HG02884 (cell line): Measurements from ENCODE around the gene CCND1.
"Not testable (repeated sequence)": the region's sequence is repeated elsewhere in the genome, so short reads cannot be mapped to it uniquely, and the experiment has no call there.

Experiments used
- ATAC-seq: cut with Tn5 transposase; IDR thresholded peaks from one replicate; pipeline ENCODE4 v1.9.1; 2021; ENCODE audit warnings: mild to moderate bottlenecking, moderate library complexity; ENCODE audit not compliant: unreplicated experiment

CCND1 gene

DNA sequence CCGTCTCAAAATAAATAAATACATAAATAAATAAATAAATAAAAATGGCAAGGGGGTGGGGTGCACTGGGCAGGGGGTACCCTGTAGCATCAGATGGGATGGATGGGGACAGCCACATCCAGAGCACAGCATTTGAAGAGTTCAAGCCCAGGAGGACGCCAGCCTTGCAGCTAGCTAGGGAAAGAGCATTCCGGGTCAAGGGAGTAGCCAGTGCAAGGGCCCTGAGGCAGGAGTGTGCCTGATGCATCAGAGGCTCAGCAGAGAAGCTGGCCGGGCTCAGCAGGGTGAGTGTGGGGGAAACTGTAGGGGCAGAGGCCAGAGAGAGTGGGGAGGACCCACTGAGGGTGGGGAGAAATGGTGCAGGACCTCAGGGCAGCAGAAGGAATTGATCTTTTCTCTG is 23.7 kb upstream of the CCND1 start:
- ATAC-seq: no peak

- no peak for ATAC-seq
These were observed 23.3 kb upstream of the CCND1 start for GRCh38 chr11:69617682-69618081.

GRCh38 chr11:69618237-69618636 is 22.7 kb upstream of the CCND1 start:
- no peak for ATAC-seq

- no peak for ATAC-seq
These were observed 20.2 kb upstream of the CCND1 start for GRCh38 chr11:69620683-69621290.

DNA sequence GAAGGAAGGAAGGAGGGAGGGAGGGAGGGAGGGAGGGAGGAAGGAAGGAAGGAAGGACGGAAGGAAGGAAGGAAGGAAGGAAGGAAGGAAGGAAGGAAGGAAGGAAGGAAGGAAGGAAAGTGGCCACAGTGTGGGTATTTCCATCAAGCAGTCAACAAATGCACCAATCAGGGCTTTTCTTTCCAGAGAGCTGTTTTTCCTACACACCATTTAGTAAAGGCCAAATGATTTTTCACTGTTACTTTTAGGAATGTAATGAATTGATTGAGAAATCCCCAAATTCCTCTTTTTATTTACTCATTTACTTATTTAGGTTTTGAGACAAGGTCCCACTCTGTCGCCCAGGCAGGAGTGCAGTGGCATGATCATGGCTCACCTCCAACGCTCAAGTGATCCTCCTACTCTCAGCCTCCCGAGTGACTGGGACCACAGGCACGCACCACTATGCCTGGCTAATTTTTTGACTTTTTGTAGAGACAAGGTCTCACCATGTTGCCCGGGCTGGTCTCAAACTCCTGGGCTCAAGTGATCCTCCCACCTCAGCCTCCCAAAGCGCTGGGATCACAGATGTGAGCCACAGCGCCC is 18.8 kb upstream of the CCND1 start:
- ATAC-seq: not testable (repeated sequence)

GRCh38 chr11:69624293-69624692 is 16.7 kb upstream of the CCND1 start:
- no peak for ATAC-seq

DNA sequence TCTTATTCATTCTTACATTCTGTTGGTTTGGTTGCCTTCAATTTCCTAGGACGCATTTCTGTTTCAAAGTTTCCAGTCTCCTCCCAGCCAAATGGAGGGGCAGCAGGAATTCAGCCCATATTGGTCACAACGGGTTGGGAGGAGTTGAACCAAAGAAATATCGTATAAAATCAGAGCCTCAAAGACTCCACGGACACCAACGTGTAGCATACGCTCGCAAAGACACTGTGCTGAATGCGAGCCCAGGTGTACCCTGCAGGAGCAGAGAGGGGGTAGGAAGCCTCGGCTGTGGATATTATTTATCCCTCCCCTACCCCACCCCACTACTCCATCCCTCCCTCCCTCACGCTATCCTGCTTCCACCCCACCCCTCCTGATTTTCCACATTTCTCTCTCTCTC is 15.5 kb upstream of the CCND1 start:
- no peak for ATAC-seq

GRCh38 chr11:69627551-69627950 is 13.4 kb upstream of the CCND1 start:
- ATAC-seq: no peak

DNA sequence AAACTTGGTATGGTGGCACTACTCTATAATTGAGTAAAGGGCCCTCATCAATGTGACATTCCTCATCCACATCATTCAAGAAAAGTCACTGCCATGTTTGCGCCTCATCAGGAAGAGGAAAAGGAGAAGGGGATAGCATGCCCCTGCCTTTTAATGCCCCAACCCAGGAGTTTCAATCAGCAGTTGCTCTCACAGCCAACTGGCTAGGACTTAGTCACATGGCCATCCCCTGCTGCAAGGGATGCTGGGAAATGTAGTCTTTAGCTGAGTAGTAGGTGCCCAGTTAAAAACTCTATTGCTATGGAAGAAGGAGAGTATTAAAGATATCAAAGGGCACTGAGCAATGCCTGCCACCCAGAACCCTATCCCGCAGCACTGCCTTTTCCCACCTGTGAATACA is 10.9 kb upstream of the CCND1 start:
- no peak for ATAC-seq

DNA sequence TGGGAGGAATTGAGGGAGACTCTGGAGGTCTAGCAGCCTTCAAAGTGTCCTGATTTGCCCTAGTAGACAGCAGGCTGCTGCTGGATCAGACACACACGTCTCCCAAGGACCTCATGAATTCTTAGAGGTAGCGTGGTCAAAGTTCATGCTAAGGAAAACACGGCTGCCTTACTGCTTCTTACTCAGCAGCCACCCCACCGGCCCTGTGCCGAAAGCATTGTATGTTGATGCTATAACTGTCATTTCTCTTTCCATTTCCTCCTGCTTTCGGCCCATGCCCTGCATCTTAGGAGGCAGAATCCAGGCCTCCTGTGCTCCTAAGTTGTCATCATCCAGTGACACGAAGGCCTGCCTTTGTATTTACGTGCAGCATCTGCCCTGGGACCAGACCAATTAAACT is 10.5 kb upstream of the CCND1 start:
- ATAC-seq: no peak

GRCh38 chr11:69632900-69633299 is 8.1 kb upstream of the CCND1 start:
- no peak for ATAC-seq

DNA sequence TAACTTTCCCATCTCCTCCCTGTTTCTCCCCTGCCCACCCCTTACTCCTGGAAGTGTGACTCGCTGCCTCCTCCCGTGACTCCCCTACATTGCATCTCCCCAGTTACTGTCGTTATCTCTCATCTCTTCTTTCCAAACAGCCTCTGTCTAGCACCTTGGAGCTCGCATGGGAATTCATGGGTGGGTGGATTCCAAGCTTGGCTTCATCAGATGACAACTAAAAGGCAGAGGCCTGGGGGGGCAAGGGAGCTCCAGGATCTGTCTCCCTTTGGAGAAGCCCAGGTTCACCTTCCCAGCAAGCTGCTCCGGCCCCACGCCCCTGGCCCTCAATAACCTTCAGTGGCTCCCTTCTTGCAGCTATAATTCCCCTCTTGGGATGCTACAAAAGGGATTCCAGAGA is 6.9 kb upstream of the CCND1 start:
- ATAC-seq: no peak

DNA sequence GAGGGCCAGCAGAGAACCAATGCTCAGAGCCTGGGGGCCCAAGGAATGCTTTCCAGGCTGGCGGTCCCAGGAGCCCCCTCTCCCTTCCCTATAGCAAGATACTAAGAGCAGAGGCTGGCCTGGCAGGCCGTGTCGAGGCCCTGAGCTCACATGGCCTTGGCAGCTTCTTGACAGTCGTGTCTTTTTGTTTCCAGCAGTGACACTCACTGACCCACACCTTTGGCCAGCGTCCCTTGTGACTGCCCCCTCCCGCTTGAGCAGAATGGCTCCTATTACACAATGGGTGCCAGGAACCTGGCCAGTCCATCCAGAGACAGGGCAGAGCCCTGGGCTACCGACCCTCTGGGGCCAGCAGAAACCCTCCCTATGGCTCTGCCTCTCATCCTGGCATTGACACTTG is 6.4 kb upstream of the CCND1 start:
- no peak for ATAC-seq

- no peak for ATAC-seq
These were observed 5.8 kb upstream of the CCND1 start for GRCh38 chr11:69635195-69635594.

DNA sequence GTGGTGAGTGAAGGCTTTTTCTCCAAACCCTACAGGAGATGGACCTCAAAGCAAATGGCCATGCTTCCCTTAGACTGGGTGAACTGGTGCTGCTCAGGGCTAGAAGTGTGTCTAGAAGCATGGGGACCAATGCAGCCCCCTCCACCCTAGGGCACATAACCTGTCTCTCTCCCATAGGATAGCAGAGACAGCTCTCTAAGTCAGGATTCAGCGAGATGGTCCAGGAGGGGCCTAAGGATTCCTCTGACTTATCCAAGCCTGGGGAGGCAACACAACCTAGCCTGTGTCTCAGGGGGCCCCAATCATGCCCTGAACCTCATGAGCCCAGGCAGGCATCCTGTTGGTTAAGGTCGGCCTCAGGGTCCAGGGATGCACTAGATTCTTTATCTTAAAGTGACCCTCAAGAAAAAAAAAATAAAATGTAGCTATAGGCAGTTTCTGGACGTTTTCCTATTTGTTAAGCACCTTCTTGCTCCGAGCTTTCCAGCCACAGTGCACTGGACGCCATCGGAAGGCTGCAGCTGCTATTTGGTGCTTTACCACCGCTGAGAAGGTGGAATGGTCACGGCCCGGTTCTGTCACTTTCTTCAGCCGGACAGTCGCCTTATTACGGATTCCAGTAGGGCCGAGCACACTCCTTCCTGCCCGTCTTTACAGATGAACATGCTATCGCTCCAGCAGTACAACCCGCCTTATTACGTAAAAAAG is 5.0 kb upstream of the CCND1 start:
- ATAC-seq: no peak

- no peak for ATAC-seq
These were observed 4.3 kb upstream of the CCND1 start for GRCh38 chr11:69636512-69637197.

DNA sequence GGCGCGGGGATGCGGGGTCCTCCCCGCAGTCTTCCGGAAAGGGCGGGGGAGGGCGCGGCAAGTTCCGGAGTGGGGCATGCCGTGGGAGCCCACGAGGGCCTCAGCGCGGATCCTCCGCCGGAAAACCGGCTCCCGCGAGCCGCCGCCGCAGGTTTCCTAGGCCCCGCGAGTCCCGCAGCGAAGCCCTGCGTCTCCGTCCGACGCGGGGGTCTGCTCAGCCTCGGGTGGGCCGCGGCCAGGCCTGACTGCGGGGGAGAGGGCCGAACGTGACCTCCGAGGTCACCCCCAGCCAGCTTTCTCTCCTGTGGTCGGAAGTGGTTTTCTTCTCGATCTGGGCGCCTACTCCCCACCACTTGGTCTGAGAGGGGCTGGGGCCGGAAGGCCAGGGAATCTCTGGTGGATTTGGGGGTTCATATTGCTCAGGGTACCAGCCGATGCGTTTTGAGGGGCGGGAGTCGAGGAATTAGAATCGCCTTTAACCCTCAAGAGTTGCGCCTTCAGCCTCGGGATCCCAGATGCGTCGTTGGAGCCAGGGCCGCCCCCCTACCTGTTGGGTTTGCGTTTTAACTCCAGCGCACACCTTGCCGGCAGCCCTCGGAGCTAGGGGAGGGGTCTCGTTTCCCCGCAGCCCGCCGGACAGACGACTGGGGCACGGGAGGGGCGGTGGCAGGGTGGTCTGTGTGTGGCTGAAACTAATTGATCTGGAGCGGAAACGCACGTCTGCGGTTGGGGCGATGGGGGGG is 3.6 kb upstream of the CCND1 start:
- ATAC-seq: no peak

DNA sequence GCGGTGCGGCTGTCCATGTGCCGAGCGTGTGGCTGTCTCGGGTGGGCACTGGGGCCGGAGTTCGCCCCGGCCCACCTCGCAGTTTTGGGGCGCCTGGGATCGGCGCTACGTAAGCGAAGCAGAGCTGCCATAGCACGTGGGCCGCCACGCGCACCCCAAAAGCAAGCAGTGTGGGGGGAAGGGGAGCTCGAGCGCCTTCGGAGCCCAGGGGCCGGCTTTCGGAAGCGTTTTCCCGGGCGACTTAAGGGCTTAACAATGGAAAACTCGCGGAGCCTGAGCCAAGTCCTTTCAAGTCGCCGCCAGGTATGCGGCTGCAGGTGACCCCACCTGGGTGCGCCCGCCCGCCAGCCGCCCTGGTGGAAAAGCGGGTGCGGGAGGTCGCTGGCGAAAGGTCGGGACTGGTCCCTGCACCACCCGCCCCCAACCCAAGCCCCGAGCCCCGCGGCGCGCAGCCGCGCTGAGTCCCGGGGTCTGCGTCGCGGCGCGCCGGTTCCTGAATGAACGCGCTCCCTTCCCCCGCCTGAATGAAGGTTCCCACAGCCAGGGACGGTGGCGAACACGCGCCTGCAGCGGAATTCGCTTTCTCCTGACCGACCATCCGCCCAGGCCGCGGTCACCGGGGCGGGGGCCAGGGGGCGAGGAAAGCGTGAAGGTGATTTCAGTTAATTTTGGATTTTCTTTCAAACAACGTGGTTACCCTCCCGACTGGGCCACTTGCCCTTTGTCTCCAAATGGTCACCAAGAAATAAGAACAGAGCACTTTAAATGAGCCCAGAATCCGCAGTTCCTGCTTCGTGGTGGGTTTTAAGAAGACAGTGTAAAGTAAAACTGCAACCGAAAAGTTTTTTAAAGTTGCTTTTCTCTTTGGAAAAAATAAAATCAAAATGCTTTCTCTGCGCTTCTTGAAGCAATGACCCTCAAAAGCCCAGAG is 2.8 kb upstream of the CCND1 start:
- no peak for ATAC-seq

DNA sequence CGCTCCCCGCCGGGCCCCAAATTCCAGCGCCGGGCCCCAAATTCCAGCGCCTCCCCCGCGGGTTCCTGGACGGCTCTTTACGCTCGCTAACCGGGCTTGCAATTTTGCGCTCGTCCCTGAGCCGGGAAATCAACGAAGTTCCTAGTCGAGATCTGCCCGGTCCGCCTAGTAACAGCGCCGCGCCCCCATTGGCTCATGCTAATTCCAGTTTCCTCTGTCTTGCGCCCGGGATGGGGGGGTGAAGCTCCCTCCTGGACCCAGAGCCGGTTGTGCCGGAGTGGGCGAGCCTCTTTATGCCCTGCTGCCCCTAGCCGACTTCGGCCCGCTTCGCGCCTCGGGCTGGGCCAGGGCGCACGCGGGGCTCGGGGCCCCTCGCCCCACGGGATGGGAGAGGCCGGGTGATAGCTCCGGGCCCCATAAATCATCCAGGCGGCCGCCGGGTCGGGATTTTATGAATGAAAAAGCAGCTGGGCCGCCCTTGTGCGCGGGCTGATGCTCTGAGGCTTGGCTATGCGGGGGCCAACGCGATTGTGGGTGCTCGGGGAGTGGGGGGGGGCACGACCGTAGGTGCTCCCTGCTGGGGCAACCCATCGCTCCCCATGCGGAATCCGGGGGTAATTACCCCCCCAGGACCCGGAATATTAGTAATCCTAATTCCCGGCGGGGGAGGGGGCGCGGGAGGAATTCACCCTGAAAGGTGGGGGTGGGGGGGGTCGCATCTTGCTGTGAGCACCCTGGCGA is 1.8 kb upstream of the CCND1 start:
- no peak for ATAC-seq

DNA sequence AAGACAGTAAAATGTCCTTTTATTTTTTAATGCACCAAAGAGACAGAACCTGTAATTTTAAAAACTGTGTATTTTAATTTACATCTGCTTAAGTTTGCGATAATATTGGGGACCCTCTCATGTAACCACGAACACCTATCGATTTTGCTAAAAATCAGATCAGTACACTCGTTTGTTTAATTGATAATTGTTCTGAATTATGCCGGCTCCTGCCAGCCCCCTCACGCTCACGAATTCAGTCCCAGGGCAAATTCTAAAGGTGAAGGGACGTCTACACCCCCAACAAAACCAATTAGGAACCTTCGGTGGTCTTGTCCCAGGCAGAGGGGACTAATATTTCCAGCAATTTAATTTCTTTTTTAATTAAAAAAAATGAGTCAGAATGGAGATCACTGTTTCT is 1.1 kb upstream of the CCND1 start:
- no peak for ATAC-seq
